HG03439 (cell line): Measurements from ENCODE around the gene PPP1R13B.

Experiments used
- ATAC-seq: cut with Tn5 transposase; IDR thresholded peaks from one replicate; pipeline ENCODE4 v1.9.1; 2021; ENCODE audit warnings: mild to moderate bottlenecking, moderate library complexity; ENCODE audit not compliant: unreplicated experiment

PPP1R13B gene

DNA sequence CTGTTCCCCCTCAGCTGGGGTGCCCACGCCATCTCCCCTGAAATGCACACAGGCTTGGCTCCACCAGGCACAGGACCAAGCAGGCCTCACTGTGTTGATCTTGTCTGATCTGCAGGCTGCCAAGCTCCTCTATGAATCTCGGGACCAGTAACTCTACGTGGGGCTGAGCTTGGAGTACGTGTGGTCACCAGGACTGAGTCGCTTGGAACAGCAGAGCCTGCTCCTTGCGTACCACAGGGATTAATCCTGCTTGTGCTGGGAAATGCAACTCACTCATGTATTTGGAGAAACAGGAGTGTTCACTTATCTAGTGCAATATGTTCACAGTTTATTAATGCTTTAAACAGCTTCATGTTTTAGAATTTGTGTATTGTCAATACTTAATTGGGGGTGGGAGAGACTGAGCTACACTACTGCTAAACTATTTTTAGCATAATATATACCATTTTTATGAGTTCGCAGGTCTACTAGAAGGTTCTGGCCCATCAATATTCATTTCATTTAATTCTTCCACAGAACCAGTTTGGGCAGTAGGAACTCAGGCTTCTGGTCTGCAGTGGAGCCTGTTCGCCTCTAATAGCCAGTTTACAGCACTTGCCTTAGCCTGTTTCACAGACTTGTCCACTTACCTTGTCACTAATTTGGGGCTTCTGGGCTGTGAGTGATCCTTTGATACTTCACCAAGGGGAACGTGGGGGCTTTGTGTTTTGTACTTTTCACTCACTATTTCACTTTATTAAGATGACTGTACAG, 114.3 kb downstream of the PPP1R13B start:
- no peak for ATAC-seq

DNA sequence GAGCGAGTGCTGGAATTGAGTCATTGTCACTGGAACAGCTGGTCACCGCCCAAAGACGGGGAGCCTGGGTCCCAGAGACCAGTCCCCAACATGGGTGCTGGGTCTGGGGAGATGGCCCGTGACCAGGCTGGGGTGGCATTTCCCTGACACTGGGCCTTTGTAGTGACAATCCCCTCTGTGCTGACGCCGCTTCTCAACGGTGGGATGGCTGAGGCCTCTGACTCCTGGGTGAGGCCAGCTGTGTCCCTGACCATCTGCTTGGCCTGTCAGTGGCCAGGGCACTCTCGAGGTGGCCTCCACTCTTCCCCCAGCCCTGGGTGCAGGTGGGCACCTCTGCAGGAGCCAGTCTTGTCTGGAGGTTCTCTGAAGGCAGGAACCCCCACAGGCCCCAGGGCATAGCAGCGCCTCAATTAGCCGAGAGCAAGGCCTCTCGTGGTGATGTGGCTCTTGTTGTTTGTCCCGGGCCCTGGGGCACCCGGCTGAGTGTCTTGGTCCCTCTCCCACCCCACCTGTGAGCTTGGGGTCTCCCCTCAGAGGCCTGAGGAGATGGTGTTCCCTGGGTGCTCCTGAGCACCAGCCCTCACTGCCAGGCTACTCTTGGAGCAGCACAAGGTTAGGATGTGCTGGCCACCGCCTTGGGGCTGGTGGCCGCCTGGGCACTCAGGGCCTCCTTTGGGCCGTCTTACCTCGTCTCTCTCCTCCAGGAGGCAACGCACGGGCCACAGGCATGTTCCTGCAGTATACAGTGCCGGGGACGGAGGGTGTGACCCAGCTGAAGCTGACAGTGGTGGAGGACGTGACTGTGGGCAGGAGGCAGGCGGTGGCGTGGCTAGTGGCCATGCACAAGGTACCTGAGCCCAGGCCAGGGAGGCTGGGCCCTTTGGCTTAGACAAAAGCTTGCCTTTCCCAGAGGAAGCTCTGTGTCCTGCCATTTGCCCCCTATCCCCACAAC, 115.2 kb downstream of the PPP1R13B start:
- no peak for ATAC-seq

DNA sequence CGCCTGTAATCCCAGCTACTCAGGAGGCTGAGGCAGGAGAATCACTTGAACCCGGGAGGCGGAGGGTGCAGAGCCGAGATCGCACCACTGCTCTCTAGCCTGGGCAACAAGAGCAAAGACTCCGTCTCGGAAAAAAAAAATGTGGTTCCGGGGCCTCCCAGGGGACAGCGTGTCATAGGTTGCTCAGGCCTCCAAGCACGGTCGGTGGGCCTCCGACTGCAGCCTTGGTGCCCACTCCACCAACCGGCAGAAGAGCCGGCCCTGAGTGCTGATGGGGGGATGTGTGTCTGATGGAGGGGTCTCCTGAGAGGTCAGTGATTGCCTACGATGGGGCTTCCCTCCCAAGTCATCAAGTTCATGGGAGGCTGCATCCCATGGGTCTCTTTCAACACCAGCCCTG, 115.9 kb downstream of the PPP1R13B start:
- no peak for ATAC-seq

DNA sequence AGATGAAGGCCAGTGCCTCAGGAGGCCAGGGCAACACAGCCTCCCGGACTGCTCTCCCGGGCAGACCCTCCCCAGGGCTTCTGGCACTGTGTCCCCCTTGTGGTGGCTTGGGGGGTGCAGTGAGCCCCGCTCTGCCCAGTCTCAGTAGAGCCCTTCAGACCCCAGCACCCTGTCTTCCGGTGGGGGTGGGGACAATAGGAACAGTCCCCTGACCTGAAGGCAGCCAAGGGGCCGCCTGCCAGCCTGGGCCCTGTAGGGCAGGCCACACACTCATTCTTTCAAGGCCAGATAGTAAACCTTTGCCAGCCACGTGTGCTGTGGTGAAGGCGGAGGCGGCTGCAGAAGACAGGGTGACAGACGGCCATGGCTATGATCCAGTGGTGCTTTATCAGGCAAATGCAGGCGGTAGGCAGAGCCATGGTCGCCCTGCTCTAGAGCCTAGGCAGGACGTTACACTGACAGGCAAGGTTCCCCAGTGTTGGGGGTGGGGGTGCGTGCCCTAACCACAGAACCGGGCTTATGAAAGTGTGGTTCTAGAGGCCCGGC, 116.8 kb downstream of the PPP1R13B start:
- no peak for ATAC-seq

DNA sequence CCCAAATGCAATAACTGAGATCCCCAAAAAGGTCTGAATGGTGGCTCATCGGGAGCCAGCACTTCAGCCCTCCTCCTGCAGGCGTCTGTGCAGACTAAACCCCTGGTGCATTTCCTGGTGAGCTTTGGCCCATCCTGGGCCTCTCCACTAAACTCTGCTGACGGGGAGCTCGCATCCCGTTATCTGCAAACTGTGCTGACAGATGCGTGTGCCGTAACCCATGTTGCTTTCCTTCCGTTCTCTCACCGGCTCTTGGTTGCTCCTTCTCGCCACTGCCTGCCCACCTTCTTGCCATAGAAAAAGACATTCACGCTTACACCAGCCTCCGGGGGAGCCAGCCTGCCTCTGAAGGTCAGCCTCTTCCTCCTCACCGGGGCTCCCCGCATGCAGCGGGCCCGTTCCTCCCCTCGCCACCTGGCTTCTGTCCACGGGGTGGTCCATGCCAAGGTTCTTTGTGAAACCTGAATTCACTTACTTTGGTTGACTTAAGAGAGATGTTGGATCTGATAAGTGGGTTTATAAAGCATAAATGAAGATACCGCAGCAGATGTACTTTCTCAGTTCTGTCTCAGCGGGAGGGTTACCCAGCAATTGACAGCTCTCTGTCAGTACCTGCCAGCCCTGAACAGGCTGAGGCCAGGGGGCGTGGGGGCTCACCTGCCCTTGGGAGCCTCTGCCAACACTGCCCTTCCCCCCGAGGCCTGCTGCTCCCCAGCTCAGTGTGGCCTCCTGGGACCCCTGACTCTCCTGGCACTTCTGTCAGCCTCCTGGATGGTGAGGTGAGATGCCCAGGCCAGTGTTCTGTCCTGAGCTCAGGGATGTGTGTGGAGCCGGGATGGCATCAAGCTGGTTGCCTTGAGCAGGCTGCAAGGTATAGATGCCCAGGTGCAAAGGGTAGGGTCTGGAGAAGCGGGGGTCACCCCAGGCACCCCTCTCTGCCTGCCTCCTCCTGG, 117.6 kb downstream of the PPP1R13B start:
- ATAC-seq: no peak

DNA sequence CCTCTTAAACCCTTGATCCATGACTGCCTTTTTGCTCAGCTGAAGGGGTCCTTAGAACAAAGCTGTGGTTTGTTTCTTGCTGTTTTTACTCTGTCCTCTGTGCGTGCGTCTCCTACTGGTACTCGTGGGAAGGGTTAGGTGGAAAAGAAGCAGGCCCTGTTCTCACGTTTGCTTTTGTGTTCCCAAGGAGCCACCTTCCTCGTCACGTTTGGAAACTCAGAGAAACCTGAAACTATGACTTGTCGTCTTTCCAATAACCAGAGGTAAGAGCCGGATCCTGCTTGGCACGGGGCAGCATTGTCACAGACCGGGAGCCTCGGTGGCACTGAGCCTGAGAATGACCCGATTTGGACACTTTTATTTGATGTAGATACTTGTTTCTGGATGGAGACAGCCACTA, 118.7 kb downstream of the PPP1R13B start:
- ATAC-seq: no peak

DNA sequence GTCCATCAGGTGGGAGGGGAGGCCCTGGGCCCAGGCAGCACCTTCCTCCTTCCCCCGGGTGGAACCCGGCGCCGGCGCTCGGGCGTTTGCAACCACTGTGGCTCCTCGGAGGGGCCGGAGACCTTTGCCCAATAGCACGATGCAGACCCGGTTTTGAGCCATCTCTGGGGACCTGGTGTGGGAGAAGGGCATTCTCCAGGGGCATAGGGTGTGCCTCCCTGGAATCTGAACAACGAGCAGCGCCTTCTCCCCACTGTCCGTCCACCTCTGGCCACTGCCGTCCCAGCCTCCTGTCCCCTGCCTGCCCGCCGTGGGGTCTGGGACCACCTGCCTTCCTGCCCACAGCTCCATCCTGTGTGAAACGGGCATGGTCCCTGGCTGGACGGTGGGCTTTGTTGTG, 119.2 kb downstream of the PPP1R13B start:
- ATAC-seq: no peak

DNA sequence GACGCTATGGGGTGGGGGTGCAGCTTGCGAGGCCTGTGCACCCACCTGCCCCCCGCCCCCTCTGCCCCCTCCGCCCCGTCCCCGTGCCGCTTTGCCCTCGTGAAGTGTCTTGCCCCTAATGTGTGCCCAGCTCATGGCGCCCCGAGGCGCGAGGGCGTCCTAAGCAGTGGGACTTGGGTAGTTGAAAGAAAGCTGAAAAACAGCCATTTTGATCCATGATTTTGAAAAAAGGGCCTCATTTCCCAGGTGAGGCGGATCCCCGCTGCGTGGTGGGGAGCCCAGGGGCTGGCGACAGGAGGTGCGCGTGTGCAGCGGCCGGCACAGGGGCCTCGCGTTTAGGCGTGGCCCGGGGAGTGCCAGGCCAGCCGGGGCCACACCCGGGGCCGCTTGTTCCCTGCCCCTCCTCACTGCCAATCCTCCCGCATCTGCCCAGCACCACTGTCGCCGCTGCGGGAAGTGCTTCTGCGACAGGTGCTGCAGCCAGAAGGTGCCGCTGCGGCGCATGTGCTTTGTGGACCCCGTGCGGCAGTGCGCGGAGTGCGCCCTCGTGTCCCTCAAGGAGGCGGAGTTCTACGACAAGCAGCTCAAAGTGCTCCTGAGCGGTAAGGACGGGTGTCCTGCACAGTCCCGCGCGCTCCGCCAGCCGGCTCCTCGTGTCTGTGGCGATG, 119.9 kb downstream of the PPP1R13B start:
- ATAC-seq: no peak

DNA sequence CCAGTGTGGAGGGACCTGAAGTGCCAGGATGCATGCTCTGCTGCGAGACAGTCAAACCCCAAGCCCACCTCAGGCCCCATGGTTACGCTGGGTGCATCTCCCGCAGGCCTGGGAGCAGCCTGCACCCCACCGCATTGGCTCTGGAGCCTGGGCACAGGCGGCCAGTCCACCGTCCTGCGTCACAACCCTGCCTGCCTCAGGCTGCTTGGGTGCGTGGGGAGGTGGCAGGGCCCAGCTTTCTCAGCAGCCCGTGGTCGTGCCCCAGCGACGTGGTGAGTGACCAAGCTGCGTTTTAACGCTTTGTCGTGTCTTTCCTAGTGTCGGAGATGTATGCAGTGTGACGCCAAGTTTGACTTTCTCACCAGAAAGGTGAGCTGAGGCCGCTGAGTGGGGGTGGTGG, 120.9 kb downstream of the PPP1R13B start:
- no peak for ATAC-seq

DNA sequence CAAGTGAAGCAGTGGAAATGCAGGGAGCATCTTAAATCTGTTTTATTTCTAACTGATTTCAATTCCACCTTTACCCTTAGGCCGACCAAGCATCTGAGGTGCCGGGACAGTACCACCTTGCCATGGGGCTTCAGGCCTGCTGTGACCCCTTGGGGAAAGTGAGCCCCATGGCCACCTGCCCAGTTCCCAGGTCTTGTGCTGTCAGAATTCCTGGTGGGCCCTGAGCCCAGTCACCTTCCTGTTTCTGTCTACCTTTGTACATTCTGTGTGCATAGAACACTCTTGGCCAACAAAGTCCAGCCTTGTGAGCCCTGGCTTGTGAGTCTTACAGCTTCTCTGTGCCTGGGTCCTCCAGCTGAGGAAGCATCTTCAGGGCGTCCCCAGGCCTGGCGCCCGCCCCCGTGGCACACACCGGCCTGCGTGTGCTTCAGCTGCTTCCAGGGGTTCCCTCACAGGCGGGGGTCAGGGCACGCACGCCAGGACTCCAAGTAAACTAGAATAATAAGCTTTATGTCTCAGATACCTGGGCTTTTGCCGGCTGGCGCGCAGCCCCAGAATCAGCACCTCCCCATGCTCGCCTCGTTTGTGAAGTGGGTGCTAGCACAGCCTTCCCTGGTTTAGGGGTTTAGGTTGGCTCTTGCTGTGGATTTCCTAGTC, 121.5 kb downstream of the PPP1R13B start:
- ATAC-seq: no peak

DNA sequence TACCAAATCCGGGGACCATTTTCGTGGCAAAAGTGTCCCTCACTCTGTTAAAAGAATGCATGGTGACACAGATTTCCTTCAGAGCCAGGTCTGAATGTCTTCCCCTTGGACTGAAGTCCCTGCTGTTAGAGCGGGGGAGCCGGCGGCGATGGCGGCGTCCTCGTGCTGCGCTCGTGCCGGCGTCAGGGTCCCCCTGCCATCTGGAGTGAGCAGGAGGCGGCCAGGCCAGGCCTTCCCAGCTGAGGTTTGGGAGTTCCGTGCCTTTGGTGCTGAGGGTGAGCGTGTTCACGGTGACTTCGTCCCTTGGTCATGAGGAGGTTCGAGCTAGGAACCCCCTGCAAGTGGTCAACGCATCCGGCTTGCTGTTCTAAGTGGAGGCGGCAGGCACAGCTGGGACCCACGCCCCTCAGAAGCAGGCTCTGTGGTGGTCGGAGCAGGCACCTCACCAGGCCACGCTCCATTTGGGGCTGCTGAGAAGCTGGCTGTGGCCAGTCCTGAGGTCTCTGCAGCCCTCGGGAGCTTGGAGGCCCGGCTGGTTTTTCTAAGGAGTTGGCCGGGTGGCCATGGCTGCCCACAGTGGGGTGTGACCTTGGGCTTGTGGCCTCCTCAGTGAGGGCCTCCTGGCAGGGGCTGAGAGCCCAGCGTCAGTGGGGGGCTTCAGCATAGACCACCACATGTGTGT, 122.2 kb downstream of the PPP1R13B start:
- ATAC-seq: no peak

DNA sequence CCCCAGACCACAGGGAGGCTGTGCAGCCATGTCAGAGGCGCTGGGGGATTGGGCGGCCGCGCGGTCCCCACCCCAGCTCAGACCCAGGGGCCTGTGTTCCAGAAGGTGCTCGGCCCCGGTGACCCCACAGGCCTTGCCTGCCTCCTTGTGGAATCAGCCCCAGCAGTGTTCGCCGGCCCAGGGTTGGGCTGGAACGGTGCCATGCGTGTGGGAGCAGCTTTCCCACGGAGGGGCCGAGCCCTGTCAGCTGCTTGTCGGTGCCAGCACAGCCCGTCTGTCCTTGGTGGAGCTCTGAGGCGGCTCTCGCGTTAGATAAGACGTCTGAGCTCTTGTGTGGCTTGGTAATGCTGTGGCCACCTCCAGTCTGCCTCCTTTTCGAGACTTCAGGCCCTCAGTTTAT, 123.3 kb downstream of the PPP1R13B start:
- no peak for ATAC-seq

DNA sequence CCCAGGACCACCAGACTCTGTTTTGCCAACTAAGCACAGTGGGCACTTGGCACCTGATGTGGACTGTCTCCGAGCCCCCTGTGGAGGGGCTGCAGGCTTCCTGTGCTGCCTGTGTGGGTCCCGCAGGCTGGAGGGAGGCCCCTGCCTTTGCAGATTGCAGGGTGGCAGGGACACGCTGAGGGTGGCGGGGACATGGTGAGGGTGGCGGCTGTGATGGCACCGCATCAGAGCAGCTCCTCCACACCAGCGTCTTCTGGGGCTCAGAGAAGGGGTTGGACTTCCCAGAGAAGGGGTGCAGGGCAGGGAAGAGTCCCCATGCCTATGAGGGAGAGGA, 123.7 kb downstream of the PPP1R13B start:
- no peak for ATAC-seq

DNA sequence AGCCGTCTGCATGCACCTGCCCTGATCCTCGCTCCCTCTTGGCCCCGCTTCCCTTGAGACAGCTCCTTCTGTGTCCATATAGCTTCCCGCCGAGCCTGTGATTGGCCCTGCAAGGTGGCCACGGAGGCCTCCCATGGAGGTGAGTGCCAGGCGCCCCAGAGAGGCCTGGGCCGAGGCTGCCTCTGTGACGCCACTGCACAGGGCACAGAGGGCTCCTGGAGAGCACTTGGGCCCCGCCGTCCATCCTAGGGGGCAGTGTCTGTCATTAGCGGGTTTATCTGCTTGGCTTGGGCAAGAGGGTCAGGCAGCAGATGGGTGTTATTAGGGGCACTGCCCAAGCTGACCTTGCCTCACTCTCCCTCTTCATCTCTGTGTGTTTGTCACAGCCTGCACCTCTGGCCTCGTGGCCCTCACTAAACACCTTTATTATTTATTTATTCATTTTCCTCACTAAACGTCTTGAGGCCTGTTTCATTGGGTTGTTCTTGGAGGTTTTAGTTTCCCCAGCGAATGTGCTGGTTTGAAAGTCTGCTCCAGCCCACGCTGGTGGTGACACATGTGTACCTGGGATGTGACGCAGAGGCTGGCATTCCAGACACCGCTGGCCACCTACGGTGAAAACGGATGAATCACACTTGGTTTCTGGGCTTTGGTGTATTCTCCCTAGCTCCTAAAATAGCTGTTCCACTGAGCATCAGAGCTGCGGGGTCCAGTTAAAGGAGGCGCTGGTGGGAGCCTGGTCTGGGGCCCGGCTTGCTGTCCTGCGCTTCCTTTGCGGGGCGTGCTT, 125.8 kb downstream of the PPP1R13B start:
- no peak for ATAC-seq

DNA sequence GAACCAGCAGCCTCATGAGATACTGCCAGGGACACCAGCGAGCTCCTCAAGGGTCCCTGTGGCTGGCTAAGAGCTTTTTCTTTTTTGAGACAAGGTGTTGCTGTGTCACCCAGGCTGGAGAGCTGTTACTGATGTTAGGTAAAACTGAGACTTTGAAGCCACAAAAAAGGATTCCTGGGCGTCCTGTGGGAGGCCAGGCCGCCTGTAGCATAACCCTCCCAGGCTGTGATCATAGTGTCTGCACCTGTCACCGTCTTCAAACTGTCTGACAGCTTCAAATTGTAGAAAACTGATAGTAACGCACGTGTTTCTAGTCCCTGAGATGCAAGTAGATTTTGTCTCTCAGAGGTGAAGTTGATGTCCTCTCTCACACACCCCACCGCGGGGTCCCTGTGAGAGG, 127.6 kb downstream of the PPP1R13B start:
- no peak for ATAC-seq

DNA sequence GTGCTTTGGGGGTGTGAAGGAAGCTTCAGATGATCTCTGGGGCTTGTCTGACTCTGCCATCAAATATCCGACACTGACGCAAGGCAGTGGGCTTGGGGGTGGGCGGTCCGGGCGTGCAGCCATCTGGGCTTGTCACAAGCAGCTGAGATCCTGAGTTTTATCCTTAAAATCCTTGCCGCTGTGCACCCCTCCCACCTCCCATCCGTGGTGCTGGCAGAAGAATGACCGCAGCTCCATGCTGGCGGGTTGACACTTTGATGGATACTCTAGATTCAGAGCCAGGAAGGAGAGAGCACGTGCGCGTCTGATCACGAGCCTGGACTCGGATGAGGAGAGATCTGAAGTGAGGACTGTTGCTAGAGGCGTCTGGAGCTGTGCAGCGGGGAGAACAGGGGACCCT, 128.8 kb downstream of the PPP1R13B start:
- no peak for ATAC-seq

DNA sequence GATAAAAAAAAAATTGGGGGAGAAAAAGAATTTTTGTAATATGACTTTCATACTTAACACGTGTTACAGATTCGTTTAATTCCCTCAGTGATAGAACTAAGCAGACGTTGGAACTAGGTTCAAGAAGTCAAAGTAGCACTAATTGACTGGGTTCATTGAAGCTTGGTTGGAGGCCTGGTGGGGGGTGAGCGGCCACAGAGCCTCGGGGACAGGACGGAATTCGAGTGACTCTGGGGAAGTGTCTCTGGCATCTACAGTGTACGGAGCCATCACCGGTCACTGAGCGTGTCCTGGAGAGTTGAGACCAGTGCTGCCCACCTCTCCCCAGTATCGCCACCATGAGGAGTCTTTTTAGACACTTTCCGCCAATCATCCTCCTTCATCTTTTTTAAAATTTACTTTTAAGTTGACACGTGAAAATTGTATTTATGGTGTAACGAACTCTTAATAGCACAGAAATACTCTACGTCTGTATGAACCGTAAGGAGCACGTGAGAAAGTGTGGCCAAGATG, 130.4 kb downstream of the PPP1R13B start:
- ATAC-seq: no peak

DNA sequence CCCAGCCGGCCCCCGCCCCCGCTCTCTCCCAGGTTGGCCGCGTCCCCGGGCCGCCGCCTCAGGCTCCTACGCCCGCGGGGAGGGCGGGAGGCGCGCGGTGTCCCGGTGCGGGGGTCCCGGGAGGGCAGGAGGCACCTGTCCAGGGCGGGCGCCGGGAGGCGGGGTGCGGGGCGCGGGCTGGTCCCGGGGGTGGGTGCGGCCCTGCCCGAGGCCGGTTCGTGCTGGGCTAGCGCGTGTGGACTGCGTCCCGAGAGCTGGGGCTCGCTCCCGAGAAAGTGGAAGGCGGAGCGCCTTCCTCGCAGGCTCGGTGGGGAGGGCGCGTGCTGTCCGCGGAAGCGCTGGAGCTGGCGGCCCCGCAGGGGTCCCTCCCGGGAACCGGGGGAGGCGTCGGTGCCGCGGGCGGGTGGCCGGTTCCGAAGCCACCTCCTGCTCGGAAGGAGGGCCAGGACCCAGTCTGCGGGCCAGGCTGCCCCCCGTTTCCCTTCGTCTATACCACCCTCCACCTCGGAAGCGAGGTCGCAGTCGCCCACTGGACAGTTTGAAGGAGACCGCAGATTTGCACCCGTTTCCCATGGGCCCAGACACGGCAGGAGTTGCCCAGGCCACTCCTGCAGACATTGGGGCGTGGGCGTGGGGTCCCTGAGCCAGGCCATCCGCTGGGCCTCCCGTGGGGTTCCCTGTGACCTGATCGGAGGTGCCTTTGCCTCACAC, 131.1 kb downstream of the PPP1R13B start:
- ATAC-seq: peak; percentile 4
